OCI-LY3 (cell line): Measurements from ENCODE around the gene AGBL1.

Experiments used
- H2AFZ ChIP-seq: fragments of 200-600, 300-600 bp; shearing (Covaris generic); 2 replicates; pipeline ENCODE4 v1.6.0; 2014; ENCODE audit warnings: antibody characterized with exemption, low read depth, low read length
- H3K27ac ChIP-seq: fragments of 200-600, 300-600 bp; sonication (generic); 2 replicates; pipeline ENCODE4 v1.5.1; 2014; ENCODE audit warnings: mild to moderate bottlenecking, low read length, moderate library complexity, mixed read lengths
- H3K27me3 ChIP-seq: fragments of 200-600, 300-600 bp; sonication (generic); 2 replicates; pipeline ENCODE4 v1.6.1; 2014; ENCODE audit warnings: low read depth, low read length, mixed read lengths
- H3K36me3 ChIP-seq: fragments of 200-600, 300-600 bp; sonication (generic); replicated peaks from 2 replicates; pipeline ENCODE3; 2014; ENCODE audit warnings: low read depth, low read length, mixed read lengths
- H3K4me1 ChIP-seq: fragments of 300-600, 200-600 bp; sonication (generic); 2 replicates; pipeline ENCODE4 v1.6.1; 2014; ENCODE audit warnings: low read length, mixed read lengths
- H3K4me2 ChIP-seq: fragments of 200-600, 300-600 bp; sonication (generic); 2 replicates; pipeline ENCODE4 v1.6.1; 2014; ENCODE audit warnings: low read length, mixed read lengths
- H3K4me3 ChIP-seq: fragments of 300-600, 200-600 bp; sonication (generic); 2 replicates; pipeline ENCODE4 v1.5.1; 2014; ENCODE audit warnings: antibody characterized with exemption, mild to moderate bottlenecking, low read length, moderate library complexity
- H3K79me2 ChIP-seq: fragments of 300-600, 200-600 bp; shearing (Covaris generic); 2 replicates; pipeline ENCODE4 v1.6.1; 2014; ENCODE audit warnings: mild to moderate bottlenecking, low read length, mixed read lengths
- H3K9ac ChIP-seq: fragments of 300-600, 200-600 bp; shearing (Covaris generic); 2 replicates; pipeline ENCODE4 v1.6.0; 2014; ENCODE audit warnings: mild to moderate bottlenecking, low read length, moderate library complexity
- H3K9me3 ChIP-seq: fragments of 200-600, 300-600 bp; shearing (Covaris generic); 2 replicates; pipeline ENCODE4 v1.6.1; 2014; ENCODE audit warnings: low read length, mixed read lengths; ENCODE audit not compliant: insufficient read depth
- H4K20me1 ChIP-seq: fragments of 200-600, 300-600 bp; sonication (generic); 2 replicates; pipeline ENCODE4 v1.6.1; 2016; ENCODE audit warnings: low read length, mixed read lengths; ENCODE audit not compliant: insufficient read depth
- CTCF ChIP-seq: fragments of 200-600, 300-600 bp; sonication (generic); IDR thresholded peaks from 2 replicates; pipeline ENCODE4 v1.5.1; 2014; ENCODE audit warnings: antibody characterized with exemption, low read length, low read depth
- EZH2phosphoT487 ChIP-seq: fragments of 200-600 bp; shearing (Covaris generic); IDR thresholded peaks from 2 replicates; pipeline ENCODE4 v1.6.1; 2018; ENCODE audit warnings: antibody characterized with exemption, mixed run types, low read depth

The AGBL1 gene

GRCh38 chr15:86295511-86295910 is 215.8 kb downstream of the AGBL1 start:
- Histone ChIP-seq H3K79me2 (no peaks in the 10 kb centered on the region), H3K27ac (no peak overlapping the region), H2AFZ (no peak overlapping the region), H3K4me3 (no peak overlapping the region), H3K27me3 (0 out of 2 replicates have a peak, but pooled peaks cover 4% of the 10 kb centered on the region), H4K20me1 (no peaks in the 10 kb centered on the region), H3K9me3 (no peaks in the 10 kb centered on the region), H3K36me3 (no peaks in the 10 kb centered on the region), H3K4me1 (no peaks in the 10 kb centered on the region), H3K4me2 (no peak overlapping the region), H3K9ac (no peak overlapping the region)
- TF ChIP-seq EZH2phosphoT487 (no peak), CTCF (no peak)

GRCh38 chr15:86296769-86297168 is 217.1 kb downstream of the AGBL1 start:
- Histone ChIP-seq H3K4me1 (no peaks in the 10 kb centered on the region), H3K9me3 (no peaks in the 10 kb centered on the region), H3K4me2 (no peak overlapping the region), H3K27ac (no peak overlapping the region), H3K4me3 (no peak overlapping the region), H4K20me1 (no peaks in the 10 kb centered on the region), H2AFZ (no peak overlapping the region), H3K79me2 (no peaks in the 10 kb centered on the region), H3K36me3 (no peaks in the 10 kb centered on the region), H3K27me3 (0 out of 2 replicates have a peak, but pooled peaks cover 4% of the 10 kb centered on the region), H3K9ac (no peak overlapping the region)
- TF ChIP-seq CTCF: no peak
- no peak for TF ChIP-seq EZH2phosphoT487

DNA sequence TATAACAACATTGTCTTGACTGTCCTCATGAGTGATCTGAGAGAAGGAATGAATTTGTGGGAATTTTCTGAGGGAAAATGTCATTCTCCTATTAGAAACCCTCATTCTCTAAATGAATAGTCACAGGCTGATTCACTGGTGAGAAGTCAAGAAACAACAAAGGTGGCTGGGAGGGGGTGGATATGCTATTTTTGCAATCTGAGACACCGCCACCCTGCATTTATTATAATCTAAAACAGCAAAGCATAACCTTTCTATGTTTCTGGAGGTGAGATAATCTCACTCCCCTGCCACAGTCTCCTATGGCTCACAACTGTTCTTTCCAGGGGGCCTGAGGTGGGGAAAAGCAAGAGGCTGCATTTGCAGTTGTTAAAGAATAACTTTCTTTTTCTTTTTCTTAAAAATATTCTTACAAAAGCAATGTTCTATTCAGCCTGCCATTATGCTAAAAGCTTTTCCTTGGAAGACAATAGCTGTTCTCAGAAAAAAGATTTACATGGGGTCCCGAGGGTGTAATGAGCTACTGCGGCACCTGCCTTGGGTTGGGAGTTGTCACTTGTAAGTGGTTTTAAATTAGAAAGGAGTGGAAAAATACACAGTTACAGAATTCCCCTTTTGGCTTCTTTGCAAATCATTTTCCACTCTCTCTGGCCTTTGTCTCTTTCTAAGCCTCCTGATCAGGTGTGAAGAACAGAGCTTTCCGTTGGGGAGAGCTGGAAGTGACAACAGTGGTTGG is 220.9 kb downstream of the AGBL1 start:
- H4K20me1 ChIP-seq: no peaks in the 10 kb centered on the region
- no peaks in the 10 kb centered on the region for H3K9me3 ChIP-seq
- no peak overlapping the region for H3K4me3 ChIP-seq
- no peaks in the 10 kb centered on the region for H3K79me2 ChIP-seq
- H3K9ac ChIP-seq: no peak overlapping the region
- no peak overlapping the region for H3K4me2 ChIP-seq
- H3K27ac ChIP-seq: no peak overlapping the region
- H3K27me3 ChIP-seq: 0 out of 2 replicates have a peak, but pooled peaks cover 4% of the 10 kb centered on the region
- H3K4me1 ChIP-seq: no peaks in the 10 kb centered on the region
- no peak for TF ChIP-seq CTCF
- TF ChIP-seq EZH2phosphoT487: no peak
- H3K36me3 ChIP-seq: no peaks in the 10 kb centered on the region
- H2AFZ ChIP-seq: no peak overlapping the region

- Histone ChIP-seq H3K4me1 (no peaks in the 10 kb centered on the region), H3K9ac (no peak overlapping the region), H3K27ac (no peak overlapping the region), H3K4me2 (no peak overlapping the region), H3K27me3 (no peaks in the 10 kb centered on the region), H3K4me3 (no peak overlapping the region), H4K20me1 (no peaks in the 10 kb centered on the region), H3K79me2 (no peaks in the 10 kb centered on the region), H2AFZ (no peak overlapping the region), H3K9me3 (no peaks in the 10 kb centered on the region), H3K36me3 (no peaks in the 10 kb centered on the region)
- TF ChIP-seq CTCF (no peak), EZH2phosphoT487 (no peak)
Measured at GRCh38 chr15:86311568-86312280, 232.1 kb downstream of the AGBL1 start.
